Measurements from ENCODE around the gene TMEM126A. TPM values are rescaled to one million over a fixed set of nuclear protein-coding genes. Genes with fewer than 3 reads are reported as not detected.

Gene TMEM126A
- total and polyA plus RNA-seq, 2 of the 13 experiments (the other 11 are each of a cell fraction or from before 2014, with no cell fraction given) = 59.5 to 66.9 TPM

DNA sequence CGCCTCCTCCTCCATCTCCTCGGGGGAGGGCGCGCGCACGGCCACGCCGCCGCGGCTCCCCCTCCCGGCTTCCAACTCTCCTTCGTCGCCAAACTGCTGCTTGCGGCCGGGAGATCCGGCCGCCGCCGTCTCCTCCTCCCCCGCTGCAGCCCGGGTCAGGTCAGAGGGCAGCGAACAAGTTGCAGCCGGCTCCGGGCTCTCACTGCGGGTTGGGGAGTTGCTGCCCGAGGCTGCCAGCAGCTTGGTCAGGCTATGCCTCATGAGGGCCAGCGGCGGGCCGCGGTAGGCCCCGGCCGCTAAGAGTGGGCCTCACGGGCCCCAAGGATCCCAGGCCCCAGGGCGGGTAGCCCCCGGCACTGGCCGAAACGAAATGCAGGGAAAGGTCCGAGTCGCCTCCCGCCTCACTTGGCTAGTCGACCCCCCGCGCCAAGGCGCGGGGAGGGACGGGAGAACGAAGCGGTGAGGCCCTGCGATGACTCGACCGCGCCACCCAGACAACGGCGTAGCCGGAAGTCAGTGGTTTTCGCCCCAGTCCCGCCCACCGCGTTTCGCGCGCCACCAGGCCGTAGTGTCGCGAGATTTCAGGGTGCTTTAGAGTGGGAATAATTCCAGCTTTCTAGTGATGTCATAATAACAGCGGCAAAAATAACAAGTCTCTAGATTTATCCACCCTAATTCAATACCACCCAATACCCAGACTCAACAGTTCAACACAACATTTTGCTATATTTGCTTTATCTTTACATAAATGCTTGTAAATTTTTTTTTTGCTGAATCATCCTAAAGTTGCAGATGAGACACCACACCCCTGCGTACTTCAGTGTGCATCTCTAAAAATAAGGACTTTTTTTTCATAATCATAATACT lies 17.1 kb downstream of the TMEM126A start, which contains the start of gene CREBZF:
CREBZF (minus strand) TSS at position 515 of the 867 bp plus-strand sequence; CDS start at position 261, 254 bp downstream.
- peak within 1 kb of the TSS; percentile 98 for H3K27ac ChIP-seq (ENCODE audit: extremely low read length, insufficient read depth, low read length)
- H4K20me1 ChIP-seq (ENCODE audit: insufficient read depth, low read length) = peaks cover 29% of the 10 kb centered on the region
- peak within 1 kb of the TSS; percentile 98 for H3K9ac ChIP-seq (ENCODE audit: insufficient read depth, low read depth, low read length)
- no peaks in the 10 kb centered on the region; a peak in 1 of 5 replicates for H3K27me3 ChIP-seq (ENCODE audit: control insufficient read depth in 1 of 2, insufficient read depth in 2 of 2, low read length in 2 of 2)
- no peaks in the 10 kb centered on the region for H3K9me3 ChIP-seq (ENCODE audit: low read length)
- DNase-seq (ENCODE audit: low spot score) = peak; percentile 85
- H3K79me2 ChIP-seq (ENCODE audit: insufficient read depth, low read length) = peaks cover 46% of the 10 kb centered on the region
- peak within 1 kb of the TSS; percentile 94 for H2AFZ ChIP-seq (ENCODE audit: low read length)
- ChIA-PET CTCF (ENCODE audit: low intra/inter-chr PET ratio, low total read pairs) (no interaction called here), POLR2A (interaction anchor here (0.8 to 10.0 kb wide), 9 partner anchors 10 to 38 kb away, joined by 3 to 112 read pairs (median 4); partner anchors contain the start of genes DLG2, TMEM126A and TMEM126B)
- peaks cover 40% of the 10 kb centered on the region for H3K4me1 ChIP-seq (ENCODE audit: insufficient read depth, low read length)
- FAIRE-seq = peak; percentile 75
- no peaks in the 10 kb centered on the region for H3K36me3 ChIP-seq (replicated peaks in 1 of 2; ENCODE audit: control insufficient read depth in 1 of 2, insufficient read depth in 2 of 2, low read length in 2 of 2)
- in situ Hi-C loops (cut with HindIII; ENCODE audit: extremely low pct_ligation_motif_present, low pct_unique_long_range_greater_than_20kb) (no loop called here), intact Hi-C loops (cut with micrococcal nuclease; ENCODE audit: unreplicated experiment) (loop anchor here (1.0 to 2.0 kb wide), 3 partner anchors 16 to 70 kb away; partner anchors contain the start of gene TMEM126B)
- peak within 1 kb of the TSS; percentile 72 to 95 (median 86) for H3K4me3 ChIP-seq (replicated peaks in 1 of 3; ENCODE audit: insufficient read depth in 1 of 3, low read depth in 2 of 3, low read length in 3 of 3)
- ATAC-seq = peak; percentile 94
- BruUV-seq (replicated peaks) = TSS peak; percentile 48
- under 1% methylated on average over 48 of the region's 67 CpGs for WGBS (ENCODE audit: low lambda C conversion rate)
- peak within 1 kb of the TSS; percentile 88 for H3K4me2 ChIP-seq (ENCODE audit: low read depth, low read length)
- TF ChIP-seq PHF5A (CRISPR knock-in tag; IDR thresholded peaks at IDR 0.05; ENCODE audit: low read depth, unreplicated experiment) (peak; percentile 45), ZNF768 (CRISPR knock-in tag; IDR thresholded peaks at IDR 0.05) (peak; percentile 35; the same call in 1 of the 2 replicates), RBM39 (IDR thresholded peaks at IDR 0.05; ENCODE audit: low read depth, low read length, poor library complexity, severe bottlenecking) (peak; percentile 56), ZNF143 (CRISPR knock-in tag; IDR thresholded peaks at IDR 0.05) (peak; percentile 67; the same call in 1 of the 2 replicates), YEATS2 (CRISPR knock-in tag; IDR thresholded peaks at IDR 0.05; ENCODE audit: borderline replicate concordance) (peak; percentile 96), ZNF234 (CRISPR knock-in tag; conservative IDR thresholded peaks at IDR 0.05) (peak; percentile 69; the same call in 1 of the 2 replicates), SPEN (CRISPR knock-in tag; IDR thresholded peaks at IDR 0.05; ENCODE audit: low read depth) (peak; percentile 92)
- TF ChIP-seq, protein P1, sequence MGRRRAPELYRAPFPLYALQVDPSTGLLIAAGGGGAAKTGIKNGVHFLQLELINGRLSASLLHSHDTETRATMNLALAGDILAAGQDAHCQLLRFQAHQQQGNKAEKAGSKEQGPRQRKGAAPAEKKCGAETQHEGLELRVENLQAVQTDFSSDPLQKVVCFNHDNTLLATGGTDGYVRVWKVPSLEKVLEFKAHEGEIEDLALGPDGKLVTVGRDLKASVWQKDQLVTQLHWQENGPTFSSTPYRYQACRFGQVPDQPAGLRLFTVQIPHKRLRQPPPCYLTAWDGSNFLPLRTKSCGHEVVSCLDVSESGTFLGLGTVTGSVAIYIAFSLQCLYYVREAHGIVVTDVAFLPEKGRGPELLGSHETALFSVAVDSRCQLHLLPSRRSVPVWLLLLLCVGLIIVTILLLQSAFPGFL (CRISPR knock-in tag; IDR thresholded peaks at IDR 0.05) = 0 out of 2 replicates have a peak, but pooled peaks have one; percentile 41
- TF ChIP-seq, protein P2, sequence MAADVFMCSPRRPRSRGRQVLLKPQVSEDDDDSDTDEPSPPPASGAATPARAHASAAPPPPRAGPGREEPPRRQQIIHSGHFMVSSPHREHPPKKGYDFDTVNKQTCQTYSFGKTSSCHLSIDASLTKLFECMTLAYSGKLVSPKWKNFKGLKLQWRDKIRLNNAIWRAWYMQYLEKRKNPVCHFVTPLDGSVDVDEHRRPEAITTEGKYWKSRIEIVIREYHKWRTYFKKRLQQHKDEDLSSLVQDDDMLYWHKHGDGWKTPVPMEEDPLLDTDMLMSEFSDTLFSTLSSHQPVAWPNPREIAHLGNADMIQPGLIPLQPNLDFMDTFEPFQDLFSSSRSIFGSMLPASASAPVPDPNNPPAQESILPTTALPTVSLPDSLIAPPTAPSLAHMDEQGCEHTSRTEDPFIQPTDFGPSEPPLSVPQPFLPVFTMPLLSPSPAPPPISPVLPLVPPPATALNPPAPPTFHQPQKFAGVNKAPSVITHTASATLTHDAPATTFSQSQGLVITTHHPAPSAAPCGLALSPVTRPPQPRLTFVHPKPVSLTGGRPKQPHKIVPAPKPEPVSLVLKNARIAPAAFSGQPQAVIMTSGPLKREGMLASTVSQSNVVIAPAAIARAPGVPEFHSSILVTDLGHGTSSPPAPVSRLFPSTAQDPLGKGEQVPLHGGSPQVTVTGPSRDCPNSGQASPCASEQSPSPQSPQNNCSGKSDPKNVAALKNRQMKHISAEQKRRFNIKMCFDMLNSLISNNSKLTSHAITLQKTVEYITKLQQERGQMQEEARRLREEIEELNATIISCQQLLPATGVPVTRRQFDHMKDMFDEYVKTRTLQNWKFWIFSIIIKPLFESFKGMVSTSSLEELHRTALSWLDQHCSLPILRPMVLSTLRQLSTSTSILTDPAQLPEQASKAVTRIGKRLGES (CRISPR knock-in tag; IDR thresholded peaks at IDR 0.05; ENCODE audit: borderline replicate concordance) = no peak

All from HepG2 (cell line).